ENCODE data around the gene ZNF385C.
"Not testable (repeated sequence)": the region's sequence is repeated elsewhere in the genome, so short reads cannot be mapped to it uniquely, and the experiment has no call there.

Gene ZNF385C

GRCh38 chr17:42016941-42017865 lies 81.1 kb downstream of the ZNF385C start, which contains the start of gene DNAJC7:
TSS of gene DNAJC7 (minus strand) at chr17:42017439. CDS start at chr17:42017416, 23 bp downstream.
- DNase-seq: peak; percentile 91 to 92

- DNase-seq: no peak
These were observed 81.9 kb downstream of the ZNF385C start for GRCh38 chr17:42016411-42016831.

- DNase-seq: not testable (repeated sequence)
These were observed 84.5 kb downstream of the ZNF385C start for GRCh38 chr17:42013740-42014139.

- not testable (repeated sequence) for DNase-seq
These were observed 85.9 kb downstream of the ZNF385C start for GRCh38 chr17:42012363-42012762.

GRCh38 chr17:42010898-42011516 lies 87.3 kb downstream of the ZNF385C start:
- no peak for DNase-seq

- DNase-seq: not testable (repeated sequence)
These were observed 88.0 kb downstream of the ZNF385C start for GRCh38 chr17:42010266-42010680.

- no peak for DNase-seq
These were observed 89.1 kb downstream of the ZNF385C start for GRCh38 chr17:42009170-42009569.

- DNase-seq: no peak
These were observed 93.1 kb downstream of the ZNF385C start for GRCh38 chr17:42005166-42005565.

GRCh38 chr17:42002792-42003301 lies 95.4 kb downstream of the ZNF385C start:
- no peak for DNase-seq

- DNase-seq: no peak
These were observed 96.0 kb downstream of the ZNF385C start for GRCh38 chr17:42002175-42002791.

GRCh38 chr17:42001729-42002128 lies 96.5 kb downstream of the ZNF385C start:
- DNase-seq: no peak

- no peak for DNase-seq
These were observed 97.7 kb downstream of the ZNF385C start for GRCh38 chr17:42000413-42001133.

- DNase-seq: no peak
These were observed 99.8 kb downstream of the ZNF385C start for GRCh38 chr17:41998497-41998896.

- no peak for DNase-seq
These were observed 101.5 kb downstream of the ZNF385C start for GRCh38 chr17:41996855-41997164.

GRCh38 chr17:41992576-41992975 lies 105.7 kb downstream of the ZNF385C start:
- no peak for DNase-seq

- no peak for DNase-seq
These were observed 108.4 kb downstream of the ZNF385C start for GRCh38 chr17:41989702-41990419.

GRCh38 chr17:41988418-41988817 lies 109.9 kb downstream of the ZNF385C start:
- no peak for DNase-seq

- no peak for DNase-seq
These were observed 110.6 kb downstream of the ZNF385C start for GRCh38 chr17:41987642-41988041.

- no peak for DNase-seq
These were observed 111.6 kb downstream of the ZNF385C start for GRCh38 chr17:41986634-41987033.

- DNase-seq: no peak
These were observed 112.4 kb downstream of the ZNF385C start for GRCh38 chr17:41985919-41986318.

- DNase-seq: no peak
These were observed 113.8 kb downstream of the ZNF385C start for GRCh38 chr17:41984454-41984853.
